Measurements from ENCODE around the gene PACSIN1. TPM values are rescaled to one million over a fixed set of nuclear protein-coding genes. Genes with fewer than 3 reads are reported as not detected.
"Not testable (repeated sequence)": the region's sequence is repeated elsewhere in the genome, so short reads cannot be mapped to it uniquely, and the experiment has no call there.

The PACSIN1 gene
- total and polyA plus RNA-seq, 10 of the 15 experiments (the other 5 are each of a cell fraction or from before 2014, with no cell fraction given): 0.50 to 9.4 (median 2.8) TPM

- no peak overlapping the region for H3K4me3 ChIP-seq
- no peaks in the 10 kb centered on the region for H3K79me2 ChIP-seq (ENCODE audit: control insufficient read depth, insufficient read depth, low read length)
- H3K27me3 ChIP-seq (replicated peaks in 1 of 2; ENCODE audit: control insufficient read depth in 2 of 2, insufficient read depth in 2 of 2, low read length in 1 of 2): no peaks in the 10 kb centered on the region
- peaks cover 5% of the 10 kb centered on the region for H3K4me1 ChIP-seq (ENCODE audit: control insufficient read depth, insufficient read depth, low read length)
- H3K9ac ChIP-seq (ENCODE audit: control insufficient read depth, insufficient read depth, low read length): no peak overlapping the region
- no peaks in the 10 kb centered on the region for H3K9me3 ChIP-seq (replicated peaks; ENCODE audit: control insufficient read depth, insufficient read depth, low read length)
- no peaks in the 10 kb centered on the region for H4K20me1 ChIP-seq (ENCODE audit: control insufficient read depth, insufficient read depth)
- ChIA-PET RAD21 (ENCODE audit: unreplicated experiment) (no interaction called here), SMC1A (ENCODE audit: uncharacterized antibody, unreplicated experiment) (no interaction called here), POLR2A (no interaction called here), CTCF (no interaction called here)
- TF ChIP-seq SUZ12 (IDR thresholded peaks at IDR 0.05; ENCODE audit: unreplicated experiment) (no peak), DPF2 (IDR thresholded peaks at IDR 0.05) (0 out of 2 replicates have a peak, but pooled peaks have one; percentile 2)
- in situ Hi-C loops (cut with MboI) (no loop called here), intact Hi-C loops (cut with micrococcal nuclease; ENCODE audit: unreplicated experiment) (no loop called here)
- H2AFZ ChIP-seq (ENCODE audit: control insufficient read depth, low read depth, low read length): peak overlapping the region; percentile 43; the same call in 1 of the 2 replicates
- FAIRE-seq (no peak), ATAC-seq (no peak; the same call in 2 of the 3 replicates), DNase-seq (ENCODE audit: low read depth, low spot score) (no peak)
- WGBS (ENCODE audit: insufficient coverage, insufficient replicate concordance, low lambda C conversion rate, missing lambda C conversion rate): 65% methylated on average over 14 of the region's 14 CpGs
- H3K36me3 ChIP-seq (ENCODE audit: control insufficient read depth in 2 of 2, insufficient read depth in 2 of 2, low read length in 1 of 2): no peaks in the 10 kb centered on the region
- BruUV-seq (replicated peaks): no TSS peak
- H3K4me2 ChIP-seq (ENCODE audit: control insufficient read depth, insufficient read depth): no peak overlapping the region; the same call in 1 of the 2 replicates
- no peak overlapping the region for H3K27ac ChIP-seq (ENCODE audit: control insufficient read depth, insufficient read depth)
Observed at GRCh38 chr6:34485321-34486060, 19.6 kb downstream of the PACSIN1 start.

- Histone ChIP-seq H3K27me3 (replicated peaks in 1 of 2; ENCODE audit: control insufficient read depth in 2 of 2, insufficient read depth in 2 of 2, low read length in 1 of 2) (no peaks in the 10 kb centered on the region), H3K4me1 (ENCODE audit: control insufficient read depth, insufficient read depth, low read length) (peaks cover 5% of the 10 kb centered on the region), H3K36me3 (ENCODE audit: control insufficient read depth in 2 of 2, insufficient read depth in 2 of 2, low read length in 1 of 2) (no peaks in the 10 kb centered on the region), H3K9ac (ENCODE audit: control insufficient read depth, insufficient read depth, low read length) (no peak overlapping the region), H3K79me2 (ENCODE audit: control insufficient read depth, insufficient read depth, low read length) (no peaks in the 10 kb centered on the region), H3K4me2 (ENCODE audit: control insufficient read depth, insufficient read depth) (no peak overlapping the region), H2AFZ (ENCODE audit: control insufficient read depth, low read depth, low read length) (no peak overlapping the region), H4K20me1 (ENCODE audit: control insufficient read depth, insufficient read depth) (no peaks in the 10 kb centered on the region), H3K27ac (ENCODE audit: control insufficient read depth, insufficient read depth) (no peak overlapping the region), H3K9me3 (replicated peaks; ENCODE audit: control insufficient read depth, insufficient read depth, low read length) (no peaks in the 10 kb centered on the region), H3K4me3 (no peak overlapping the region)
- ChIA-PET CTCF (interaction anchor here (0.6 kb wide), 1 partner anchor 27 kb away, joined by 4 read pairs; no protein-coding TSS in a partner anchor), RAD21 (ENCODE audit: unreplicated experiment) (no interaction called here), SMC1A (ENCODE audit: uncharacterized antibody, unreplicated experiment) (no interaction called here), POLR2A (interaction anchor here (1.1 kb wide), 1 partner anchor 18 kb away, joined by 3 read pairs; no protein-coding TSS in a partner anchor)
- WGBS (ENCODE audit: insufficient coverage, insufficient replicate concordance, low lambda C conversion rate, missing lambda C conversion rate): 45% methylated on average over 8 of the region's 8 CpGs
- TF ChIP-seq IKZF2 (IDR thresholded peaks at IDR 0.05) (peak in 1 of 2 experiments; percentile 19; a peak in 1 of 4 replicates), CBX3 (IDR thresholded peaks at IDR 0.05; ENCODE audit: borderline replicate concordance, low read depth) (no peak)
- no peak for ATAC-seq
- in situ Hi-C loops (cut with MboI) (no loop called here), intact Hi-C loops (cut with micrococcal nuclease; ENCODE audit: unreplicated experiment) (no loop called here)
- FAIRE-seq: no peak
- DNase-seq (ENCODE audit: low read depth, low spot score): no peak
- BruUV-seq (replicated peaks): no TSS peak
Observed at GRCh38 chr6:34486106-34486740, 20.3 kb downstream of the PACSIN1 start.

DNA sequence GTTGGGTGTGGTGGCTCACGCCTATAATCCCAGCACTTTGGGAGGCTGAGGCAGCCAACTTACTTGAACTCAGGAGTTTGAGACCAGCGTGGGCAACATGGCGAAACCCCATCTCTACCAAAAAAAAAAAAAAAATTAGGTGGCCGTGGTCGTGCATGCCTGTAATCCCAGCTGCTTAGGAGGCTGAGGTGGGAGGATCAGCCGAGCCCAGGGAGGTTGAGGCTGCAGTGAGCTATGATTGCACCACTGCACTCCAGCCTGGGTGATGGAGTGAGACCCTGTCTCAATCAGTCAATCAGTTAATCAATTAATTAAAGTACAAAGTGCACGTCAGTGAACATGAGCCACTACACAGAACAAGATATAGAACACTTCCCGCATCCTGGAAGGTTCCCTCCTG is 21.0 kb downstream of the PACSIN1 start:
- H3K27ac ChIP-seq (ENCODE audit: control insufficient read depth, insufficient read depth); BruUV-seq (replicated peaks); intact Hi-C loops (cut with micrococcal nuclease; ENCODE audit: unreplicated experiment); H3K36me3 ChIP-seq (ENCODE audit: control insufficient read depth in 2 of 2, insufficient read depth in 2 of 2, low read length in 1 of 2); H3K79me2 ChIP-seq (ENCODE audit: control insufficient read depth, insufficient read depth, low read length); DNase-seq (ENCODE audit: low read depth, low spot score); H3K9ac ChIP-seq (ENCODE audit: control insufficient read depth, insufficient read depth, low read length); FAIRE-seq; SMC1A ChIA-PET (ENCODE audit: uncharacterized antibody, unreplicated experiment); H3K27me3 ChIP-seq (replicated peaks in 1 of 2; ENCODE audit: control insufficient read depth in 2 of 2, insufficient read depth in 2 of 2, low read length in 1 of 2); H4K20me1 ChIP-seq (ENCODE audit: control insufficient read depth, insufficient read depth); H3K4me1 ChIP-seq (ENCODE audit: control insufficient read depth, insufficient read depth, low read length); RAD21 ChIA-PET (ENCODE audit: unreplicated experiment); H3K9me3 ChIP-seq (replicated peaks; ENCODE audit: control insufficient read depth, insufficient read depth, low read length); in situ Hi-C loops (cut with MboI); H3K4me2 ChIP-seq (ENCODE audit: control insufficient read depth, insufficient read depth); H3K4me3 ChIP-seq; H2AFZ ChIP-seq (ENCODE audit: control insufficient read depth, low read depth, low read length); ATAC-seq: not testable (repeated sequence)
- 48% methylated on average over 7 of the region's 8 CpGs for WGBS (ENCODE audit: insufficient coverage, insufficient replicate concordance, low lambda C conversion rate, missing lambda C conversion rate)
- CTCF ChIA-PET: interaction anchor here (0.6 kb wide), 1 partner anchor 26 kb away, joined by 4 read pairs; no protein-coding TSS in a partner anchor
- POLR2A ChIA-PET: interaction anchor here (1.1 kb wide), 1 partner anchor 19 kb away, joined by 3 read pairs; no protein-coding TSS in a partner anchor

Measured in GM12878 (cell line).